ENCODE results near the gene FLYWCH1. TPM values are rescaled to one million over a fixed set of nuclear protein-coding genes. Genes with fewer than 3 reads are reported as not detected.

FLYWCH1 gene
- polyA plus RNA-seq, 1 experiment = 25.4 TPM

- ChIA-PET POLR2A (no interaction called here), CTCF (interaction anchor here (1.2 to 2.0 kb wide), 8 partner anchors 9 to 45 kb away, joined by 3 to 11 read pairs (median 6); no protein-coding TSS in a partner anchor)
- DNase-seq (ENCODE audit: low read depth) = no peak
- Histone ChIP-seq H3K36me3 (ENCODE audit: control insufficient read depth, insufficient read depth, low read length) (no peaks in the 10 kb centered on the region), H3K27me3 (ENCODE audit: control insufficient read depth, insufficient read depth, low read length) (no peaks in the 10 kb centered on the region; the same call in 1 of the 2 replicates), H3K4me3 (ENCODE audit: low read depth, low read length) (peak overlapping the region; percentile 99)
- no peak for TF ChIP-seq CTCF (IDR thresholded peaks at IDR 0.05; ENCODE audit: insufficient read depth, low read depth, low read length)
Observed at GRCh38 chr16:2884041-2884451, 27.7 kb upstream of the FLYWCH1 start.

- DNase-seq (ENCODE audit: low read depth) = no peak
- TF ChIP-seq CTCF (IDR thresholded peaks at IDR 0.05; ENCODE audit: insufficient read depth, low read depth, low read length) = no peak
- CTCF ChIA-PET = no interaction called here
- POLR2A ChIA-PET = no interaction called here
- Histone ChIP-seq H3K27me3 (ENCODE audit: control insufficient read depth, insufficient read depth, low read length) (no peaks in the 10 kb centered on the region), H3K36me3 (ENCODE audit: control insufficient read depth, insufficient read depth, low read length) (peaks cover 10% of the 10 kb centered on the region), H3K4me3 (ENCODE audit: low read depth, low read length) (no peak overlapping the region)
Observed at GRCh38 chr16:2894231-2894630, 17.5 kb upstream of the FLYWCH1 start.

- Histone ChIP-seq H3K27me3 (ENCODE audit: control insufficient read depth, insufficient read depth, low read length) (no peaks in the 10 kb centered on the region), H3K36me3 (ENCODE audit: control insufficient read depth, insufficient read depth, low read length) (peaks cover 10% of the 10 kb centered on the region), H3K4me3 (ENCODE audit: low read depth, low read length) (no peak overlapping the region)
- DNase-seq (ENCODE audit: low read depth) = no peak
- ChIA-PET CTCF (interaction anchor here (1.0 to 1.2 kb wide), 2 partner anchors 20 to 57 kb away, joined by 3 to 5 read pairs; no protein-coding TSS in a partner anchor), POLR2A (no interaction called here)
- no peak for TF ChIP-seq CTCF (IDR thresholded peaks at IDR 0.05; ENCODE audit: insufficient read depth, low read depth, low read length)
Observed at GRCh38 chr16:2895813-2896212, 15.9 kb upstream of the FLYWCH1 start.

- DNase-seq (ENCODE audit: low read depth) = no peak
- TF ChIP-seq CTCF (IDR thresholded peaks at IDR 0.05; ENCODE audit: insufficient read depth, low read depth, low read length) = no peak
- ChIA-PET CTCF (interaction anchor here (1.0 kb wide), 1 partner anchor 30 kb away, joined by 3 read pairs; no protein-coding TSS in a partner anchor), POLR2A (no interaction called here)
- Histone ChIP-seq H3K27me3 (ENCODE audit: control insufficient read depth, insufficient read depth, low read length) (no peaks in the 10 kb centered on the region), H3K4me3 (ENCODE audit: low read depth, low read length) (no peak overlapping the region), H3K36me3 (ENCODE audit: control insufficient read depth, insufficient read depth, low read length) (peaks cover 10% of the 10 kb centered on the region)
Observed at GRCh38 chr16:2896480-2897010, 15.2 kb upstream of the FLYWCH1 start.

DNA sequence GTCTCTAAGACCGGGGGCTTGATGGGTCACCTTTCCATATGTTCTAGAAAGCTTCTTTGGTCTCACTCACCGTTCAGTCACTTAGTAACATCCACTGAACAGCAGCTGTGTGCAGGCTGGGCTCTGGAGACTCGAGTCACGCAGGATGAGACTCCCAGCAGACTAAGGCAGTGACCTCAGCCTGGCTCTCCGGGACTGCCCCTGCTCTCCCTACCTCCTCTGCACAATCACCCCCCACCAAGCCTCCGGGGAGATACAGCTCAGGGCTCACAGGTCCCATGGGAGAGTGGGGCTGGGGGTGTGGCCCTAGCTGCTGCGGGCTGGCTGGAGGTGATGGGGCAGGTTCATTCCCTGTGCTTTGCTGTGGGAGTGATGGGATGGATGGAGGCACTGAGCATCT is 14.6 kb upstream of the FLYWCH1 start:
- H3K4me3 ChIP-seq (ENCODE audit: low read depth, low read length) = no peak overlapping the region
- POLR2A ChIA-PET = no interaction called here
- no peak for DNase-seq (ENCODE audit: low read depth)
- H3K27me3 ChIP-seq (ENCODE audit: control insufficient read depth, insufficient read depth, low read length) = no peaks in the 10 kb centered on the region
- H3K36me3 ChIP-seq (ENCODE audit: control insufficient read depth, insufficient read depth, low read length) = peaks cover 10% of the 10 kb centered on the region
- CTCF ChIA-PET = interaction anchor here (1.0 kb wide), 1 partner anchor 30 kb away, joined by 3 read pairs; no protein-coding TSS in a partner anchor
- no peak for TF ChIP-seq CTCF (IDR thresholded peaks at IDR 0.05; ENCODE audit: insufficient read depth, low read depth, low read length)

All from BJ (cell line).